ENCODE results near the gene MYOM1.

The MYOM1 gene

GRCh38 chr18:3147935-3148554 lies 71.7 kb downstream of the MYOM1 start:
- no peak for DNase-seq

- no peak for DNase-seq
Observed at GRCh38 chr18:3140986-3141639, 78.7 kb downstream of the MYOM1 start.

GRCh38 chr18:3140342-3140741 lies 79.4 kb downstream of the MYOM1 start:
- DNase-seq = no peak

GRCh38 chr18:3139406-3139805 lies 80.4 kb downstream of the MYOM1 start:
- DNase-seq = no peak

- DNase-seq = no peak
Observed at GRCh38 chr18:3138274-3138975, 81.3 kb downstream of the MYOM1 start.

- DNase-seq = no peak
Observed at GRCh38 chr18:3135536-3135935, 84.2 kb downstream of the MYOM1 start.

GRCh38 chr18:3132700-3133099 lies 87.1 kb downstream of the MYOM1 start:
- no peak for DNase-seq

- no peak for DNase-seq
Observed at GRCh38 chr18:3130344-3130743, 89.4 kb downstream of the MYOM1 start.

- DNase-seq = peak; percentile 17
Observed at GRCh38 chr18:3129053-3129864, 90.5 kb downstream of the MYOM1 start.

GRCh38 chr18:3126457-3127097 lies 93.2 kb downstream of the MYOM1 start:
- no peak for DNase-seq

- DNase-seq = no peak
Observed at GRCh38 chr18:3124822-3125221, 94.9 kb downstream of the MYOM1 start.

- no peak for DNase-seq
Observed at GRCh38 chr18:3122851-3123250, 96.9 kb downstream of the MYOM1 start.

- no peak for DNase-seq
Observed at GRCh38 chr18:3121259-3121658, 98.5 kb downstream of the MYOM1 start.

GRCh38 chr18:3120356-3120755 lies 99.4 kb downstream of the MYOM1 start:
- no peak for DNase-seq

GRCh38 chr18:3119401-3120341 lies 100.1 kb downstream of the MYOM1 start:
- DNase-seq = no peak

GRCh38 chr18:3118195-3119010 lies 101.4 kb downstream of the MYOM1 start:
- DNase-seq = no peak

- no peak for DNase-seq
Observed at GRCh38 chr18:3117493-3118192, 102.1 kb downstream of the MYOM1 start.

GRCh38 chr18:3115447-3116030 lies 104.2 kb downstream of the MYOM1 start:
- no peak for DNase-seq

- no peak for DNase-seq
Observed at GRCh38 chr18:3114451-3114850, 105.3 kb downstream of the MYOM1 start.

- no peak for DNase-seq
Observed at GRCh38 chr18:3114026-3114425, 105.7 kb downstream of the MYOM1 start.
